Activated CD8-positive, alpha-beta memory T cell treated with anti-CD3 and anti-CD28 coated beads, Interleukin-2, amount 50 U/mL, for 24 hours (primary cell): ENCODE data around the gene RDH5.

Experiments used
- DNase-seq: peaks from one replicate; pipeline ENCODE4 v3.0.0-alpha.2; 2020; ENCODE audit errors: extremely low read depth

Gene RDH5

GRCh38 chr12:55728186-55728938 is 8.2 kb downstream of the RDH5 start:
- no peak for DNase-seq

- no peak for DNase-seq
Observed at GRCh38 chr12:55728939-55729818, 9.0 kb downstream of the RDH5 start, which contains the start of gene CD63. CD63 (minus strand) TSS chr12:55729009; CDS start chr12:55728341, 668 bp downstream.

- no peak for DNase-seq
Observed at GRCh38 chr12:55729819-55730818, 9.9 kb downstream of the RDH5 start.

GRCh38 chr12:55732288-55732687 is 12.1 kb downstream of the RDH5 start:
- DNase-seq: no peak

GRCh38 chr12:55733021-55733555 is 12.9 kb downstream of the RDH5 start:
- no peak for DNase-seq

GRCh38 chr12:55733858-55734257 is 13.7 kb downstream of the RDH5 start:
- DNase-seq: no peak

- DNase-seq: no peak
Observed at GRCh38 chr12:55734595-55734994, 14.4 kb downstream of the RDH5 start.

DNA sequence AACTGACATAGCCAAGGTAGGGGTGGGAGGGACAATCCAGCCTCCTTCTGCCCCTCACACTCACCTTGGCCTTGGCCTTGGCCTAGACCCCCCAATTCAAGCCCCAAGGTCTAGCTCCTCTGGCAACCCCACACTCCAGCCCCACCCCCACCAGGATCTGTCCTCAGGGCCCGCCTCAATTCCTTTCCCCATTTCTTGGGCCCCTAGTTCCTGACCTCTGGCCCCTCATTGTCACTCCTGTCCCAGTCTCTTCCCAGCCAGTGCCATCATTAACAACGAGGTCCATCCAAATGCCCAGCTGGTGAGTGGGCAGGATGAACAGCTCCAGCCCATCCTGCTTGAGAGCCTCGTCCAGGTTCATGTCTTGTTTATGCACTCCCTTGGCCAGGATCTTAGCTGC is 15.9 kb downstream of the RDH5 start:
- no peak for DNase-seq

DNA sequence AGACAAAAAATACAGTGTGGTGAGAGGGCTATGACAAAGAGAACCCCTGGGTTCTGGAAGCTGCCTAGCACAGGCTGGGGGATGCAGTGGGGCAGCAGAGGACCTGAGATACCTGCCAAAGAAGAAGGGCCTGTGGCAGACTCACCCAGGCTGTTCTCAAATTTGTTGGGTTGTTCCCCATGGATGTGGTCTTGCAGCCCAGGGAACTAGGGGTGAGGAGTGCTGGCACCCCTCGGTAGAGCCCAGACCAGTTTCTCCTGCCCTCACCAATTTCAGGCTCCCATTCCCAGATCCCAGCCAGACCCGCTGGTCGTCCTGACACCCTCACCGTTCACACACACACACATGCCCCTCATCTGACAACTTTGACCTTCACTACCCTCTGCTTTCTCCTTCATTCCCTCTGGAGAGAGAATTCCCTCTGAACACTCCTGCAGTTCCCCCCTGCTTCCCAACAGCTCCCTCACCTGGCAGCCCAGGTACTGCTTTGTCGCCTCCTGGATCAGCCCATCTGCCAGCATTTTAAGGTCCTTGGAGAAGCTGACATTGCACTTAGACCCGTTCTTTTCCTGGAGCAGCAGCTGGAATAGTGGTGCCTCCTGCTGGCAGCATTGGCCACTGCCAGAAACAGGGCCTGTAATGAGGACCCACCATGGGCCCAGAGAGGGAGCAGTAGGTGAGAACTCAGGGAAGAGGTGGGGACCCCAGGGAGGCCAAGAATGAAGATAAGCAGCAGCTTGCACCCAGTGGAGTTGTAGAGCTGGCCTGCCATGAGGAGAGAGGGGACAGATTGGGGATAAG is 16.8 kb downstream of the RDH5 start:
- DNase-seq: no peak

DNA sequence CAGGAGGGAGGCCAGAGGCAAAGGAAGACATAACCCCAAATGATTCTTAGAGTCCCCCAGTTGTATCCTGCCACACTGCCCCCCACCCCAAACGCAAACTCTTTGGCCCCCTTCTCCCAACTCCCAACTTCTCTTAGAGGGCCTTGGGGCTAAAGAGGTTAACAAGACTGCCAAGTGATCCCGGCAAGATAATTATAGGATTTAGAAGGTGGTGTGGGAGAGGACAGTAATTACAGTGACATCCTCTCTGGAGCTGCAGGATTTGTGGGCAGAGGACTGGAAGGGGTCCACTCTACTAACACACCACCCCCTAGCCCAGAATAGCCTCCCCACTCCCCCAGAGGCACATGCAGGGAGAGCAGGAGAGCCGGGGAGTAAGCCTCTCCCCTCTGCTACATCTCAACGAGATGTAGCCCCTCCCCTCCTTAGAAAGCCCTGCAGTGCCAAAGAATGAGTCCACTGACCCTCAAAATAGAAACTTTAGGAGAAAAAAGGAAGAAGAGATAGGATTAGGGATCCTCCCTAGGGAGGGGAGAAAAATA is 17.5 kb downstream of the RDH5 start:
- no peak for DNase-seq

DNA sequence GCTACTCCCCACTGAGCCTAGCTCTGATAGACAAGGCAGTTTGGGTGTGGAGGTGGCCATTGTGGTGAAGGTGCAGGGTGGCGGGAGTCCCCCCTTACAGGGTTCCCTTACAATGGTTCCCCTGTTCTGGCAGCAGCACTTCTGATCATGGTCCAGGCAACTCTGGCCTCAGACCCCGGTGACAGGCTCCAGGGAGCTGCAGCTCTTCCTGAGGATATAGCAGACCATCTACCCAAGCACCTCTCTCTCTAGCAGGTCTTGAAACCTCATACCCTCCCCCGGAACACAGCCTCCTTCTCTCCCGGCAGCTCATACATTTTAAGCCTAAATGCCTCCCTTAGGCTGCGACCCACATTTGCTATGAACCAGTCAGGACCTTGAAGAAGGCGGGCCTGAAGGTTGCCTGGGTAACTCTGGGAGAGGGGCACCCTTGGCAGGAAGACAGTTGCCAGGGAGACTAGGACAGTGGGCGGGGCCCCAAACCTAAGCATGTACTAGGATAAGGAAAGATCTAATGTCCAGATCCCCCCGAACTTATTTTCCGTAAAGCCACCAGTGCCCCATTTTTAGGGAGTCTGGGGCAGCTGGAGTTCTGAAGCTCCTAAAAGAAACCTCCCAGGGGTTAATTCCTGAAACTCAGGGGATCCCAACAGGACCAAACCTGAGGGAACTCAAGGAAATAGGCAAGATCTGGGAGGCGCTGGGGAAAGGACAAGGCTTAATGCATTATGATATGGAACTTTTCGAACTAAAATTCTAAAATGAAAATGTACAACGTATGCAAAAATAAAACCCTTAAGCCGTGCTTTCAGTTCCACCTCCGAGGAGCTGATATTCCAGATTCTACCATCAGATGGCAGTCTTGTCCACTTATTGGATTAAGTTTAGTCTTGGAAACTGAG is 18.2 kb downstream of the RDH5 start:
- DNase-seq: no peak

GRCh38 chr12:55739025-55739378 is 18.8 kb downstream of the RDH5 start:
- DNase-seq: no peak

DNA sequence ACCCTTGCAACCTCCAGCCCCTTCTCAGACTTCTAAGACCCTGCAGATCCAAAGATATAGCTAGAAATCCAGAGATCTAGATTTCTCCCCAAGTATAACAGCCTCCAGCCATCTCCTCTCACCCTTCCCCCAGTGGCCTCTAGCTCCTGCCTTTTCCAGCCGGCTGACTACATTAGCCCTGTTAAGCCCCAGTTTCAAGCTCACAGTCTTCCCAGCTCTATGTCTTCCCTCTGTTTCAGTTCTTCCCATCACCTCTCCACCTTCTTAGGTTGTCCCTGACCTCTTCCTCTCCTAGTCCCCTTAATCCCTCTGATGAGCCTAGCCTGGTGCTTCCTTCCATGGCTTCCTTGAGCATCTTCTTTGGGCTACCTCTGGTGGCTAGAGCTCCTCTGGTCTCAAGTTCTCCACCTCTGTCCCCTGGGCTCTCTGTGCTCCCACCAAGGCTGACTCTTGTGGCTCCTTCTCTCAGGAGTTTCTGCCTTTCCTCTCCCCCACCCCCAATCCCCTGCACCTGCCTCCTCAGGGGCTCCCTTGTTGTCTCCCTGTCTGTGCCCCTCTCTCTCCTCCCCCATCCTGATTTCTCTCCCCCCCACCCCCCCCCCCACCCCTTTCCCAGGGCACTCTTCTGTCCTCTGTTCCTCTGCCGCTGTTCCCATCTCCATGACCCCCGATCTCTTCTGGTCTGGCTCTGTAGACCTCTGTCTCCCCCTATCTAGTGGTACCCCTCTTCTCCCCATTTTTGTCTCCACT is 21.9 kb downstream of the RDH5 start:
- DNase-seq: no peak

- no peak for DNase-seq
Observed at GRCh38 chr12:55742719-55743405, 22.7 kb downstream of the RDH5 start, which contains the start of gene GDF11. GDF11 (plus strand) TSS chr12:55743122; CDS start chr12:55743317, 195 bp downstream.

DNA sequence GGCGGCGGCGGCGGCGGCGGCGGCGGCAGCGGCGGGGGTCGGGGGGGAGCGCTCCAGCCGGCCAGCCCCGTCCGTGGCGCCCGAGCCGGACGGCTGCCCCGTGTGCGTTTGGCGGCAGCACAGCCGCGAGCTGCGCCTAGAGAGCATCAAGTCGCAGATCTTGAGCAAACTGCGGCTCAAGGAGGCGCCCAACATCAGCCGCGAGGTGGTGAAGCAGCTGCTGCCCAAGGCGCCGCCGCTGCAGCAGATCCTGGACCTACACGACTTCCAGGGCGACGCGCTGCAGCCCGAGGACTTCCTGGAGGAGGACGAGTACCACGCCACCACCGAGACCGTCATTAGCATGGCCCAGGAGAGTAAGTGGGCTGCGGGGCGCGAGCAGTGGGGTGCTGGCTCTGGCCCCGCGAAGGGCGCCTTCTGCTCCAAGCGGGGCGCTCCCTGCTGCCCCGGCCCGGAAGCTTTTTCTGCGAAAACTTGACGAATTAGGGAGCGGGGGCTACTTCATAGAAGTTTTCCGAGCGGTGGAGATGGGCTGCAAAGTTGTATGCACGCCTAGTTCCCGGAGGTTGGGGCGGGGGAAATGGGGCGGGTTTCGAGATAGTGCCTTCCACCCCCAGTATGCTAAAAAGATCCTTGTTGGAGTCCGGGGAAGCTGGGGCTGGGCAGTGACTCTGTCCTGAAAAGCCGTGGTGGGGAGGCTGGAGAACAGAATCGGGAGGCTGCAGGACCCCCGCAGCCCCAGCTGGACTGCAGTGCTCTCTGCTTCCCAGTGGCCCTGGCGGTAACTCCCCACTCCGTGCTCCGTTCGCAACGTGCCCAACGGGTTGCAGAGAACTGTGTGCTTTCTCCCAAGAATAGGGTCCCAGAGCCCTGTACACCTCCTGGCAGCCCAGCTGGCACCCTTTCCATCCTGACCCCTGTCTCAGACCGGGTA is 23.5 kb downstream of the RDH5 start:
- DNase-seq: no peak

GRCh38 chr12:55744340-55745030 is 24.3 kb downstream of the RDH5 start:
- DNase-seq: no peak
